ENCODE measurements around the gene FBXO45.

DNA sequence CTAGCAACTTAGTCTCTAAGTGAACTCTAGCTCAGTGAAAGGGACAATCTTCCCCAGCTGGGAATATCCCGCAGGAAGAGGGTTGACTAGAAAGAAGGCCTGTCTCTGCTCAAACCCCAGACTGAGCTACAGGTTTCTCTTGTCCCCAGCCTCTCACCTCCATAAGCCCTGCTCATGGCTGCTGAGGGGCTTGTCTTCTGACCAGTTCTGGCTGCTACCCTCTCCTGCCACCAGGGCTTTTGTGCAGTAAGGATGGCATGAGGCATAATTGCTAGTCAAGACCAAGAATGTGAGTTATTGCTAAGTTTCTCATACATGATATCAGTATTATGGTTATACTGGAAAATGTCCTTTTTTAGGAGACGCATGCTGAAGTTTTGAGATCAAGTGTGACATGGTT is 21.4 kb upstream of the FBXO45 start:
- TF ChIP-seq POLR2A (IDR thresholded peaks at IDR 0.05; ENCODE audit: low read depth, low read length) (no peak), POLR2AphosphoS5 (IDR thresholded peaks at IDR 0.05; ENCODE audit: low read depth, low read length) (no peak), TAF1 (IDR thresholded peaks at IDR 0.05; ENCODE audit: borderline replicate concordance, low read depth, low read length) (no peak)

Measured in GM12892 (cell line).